B cell (primary cell): ENCODE measurements around the gene CHTF8. TPM values are rescaled to one million over a fixed set of nuclear protein-coding genes. Genes with fewer than 3 reads are reported as not detected.

Experiments used
- ATAC-seq: fragments of 200-7000 bp; cut with Tn5 transposase; one replicate; pipeline ENCODE4 v1.10.0; 2021; ENCODE audit warnings: low read depth, mild to moderate bottlenecking, moderate number of reproducible peaks, moderate library complexity
- CTCF ChIA-PET: fragments of 350-600 bp; sonication (Branson Sonifier 250); formaldehyde crosslinking; loops from one replicate; lab custom pipeline; 2021; ENCODE audit warnings: antibody characterized with exemption, inconsistent platforms; lab: Charles Lee
- POLR2A ChIA-PET: fragments of 350-600 bp; sonication (Branson Sonifier 250); formaldehyde crosslinking; loops from one replicate; lab custom pipeline; 2021; ENCODE audit warnings: antibody characterized with exemption; lab: Charles Lee
- DNase-seq: peaks from one replicate; pipeline ENCODE4 v3.0.0; 2013
- H2AFZ ChIP-seq: 2 replicates; pipeline ENCODE4 v1.6.1; 2012; ENCODE audit warnings: mild to moderate bottlenecking, low read depth, low read length; ENCODE audit not compliant: insufficient read depth, poor library complexity, severe bottlenecking
- H3K27ac ChIP-seq, 2 donors: 1 replicate in 1 of 2; 2 replicates in 1 of 2; pipeline ENCODE4 v1.5.1; 2012 to 2013; ENCODE audit warnings: low read length in 2 of 2, mild to moderate bottlenecking in 2 of 2, moderate library complexity in 1 of 2
- H3K27me3 ChIP-seq, 4 experiments: fragments of 200-600 bp in 1 of 4; sonication (generic) in 1 of 4; replicated peaks in 1 of 4; 1 replicate in 2 of 4; 2 replicates in 2 of 4; pipeline versions ENCODE4 v1.6.1 to v1.7.0; 2013 to 2016; ENCODE audit warnings: low read length in 3 of 4, mild to moderate bottlenecking in 2 of 4, mixed read lengths in 1 of 4, moderate library complexity in 1 of 4; ENCODE audit not compliant: insufficient read depth in 4 of 4, control insufficient read depth in 3 of 4; ENCODE audit errors: control extremely low read depth in 1 of 4
- H3K36me3 ChIP-seq, 2 experiments: replicated peaks in 1 of 2; 1 replicate in 1 of 2; 2 replicates in 1 of 2; pipeline versions ENCODE4 v1.6.1 to v1.7.1; 2013; ENCODE audit warnings: low read length in 1 of 2; ENCODE audit not compliant: insufficient read depth in 2 of 2, control insufficient read depth in 1 of 2; ENCODE audit errors: control extremely low read depth in 1 of 2, extremely low read depth in 1 of 2
- H3K4me1 ChIP-seq, 2 donors: fragments of 200-600 bp in 1 of 2; sonication (generic) in 1 of 2; 1 replicate in 1 of 2; 2 replicates in 1 of 2; pipeline versions ENCODE4 v1.5.1 to v1.6.1; 2013 to 2017; ENCODE audit warnings: low read length in 2 of 2; ENCODE audit not compliant: control insufficient read depth in 2 of 2, insufficient read depth in 2 of 2
- H3K4me2 ChIP-seq: replicated peaks from 2 replicates; pipeline ENCODE3; 2012; ENCODE audit warnings: mild to moderate bottlenecking, low read depth, low read length; ENCODE audit not compliant: poor library complexity, severe bottlenecking
- H3K4me3 ChIP-seq, 5 experiments: fragments of 200-600 bp in 1 of 5; sonication (generic) in 1 of 5; 1 replicate in 3 of 5; 2 replicates in 2 of 5; pipeline versions ENCODE4 v1.5.1 to v1.7.0; 2011 to 2016; ENCODE audit warnings: low read length in 4 of 5, mild to moderate bottlenecking in 4 of 5, low read depth in 2 of 5, control low read depth in 1 of 5, moderate library complexity in 1 of 5; ENCODE audit not compliant: insufficient read depth in 1 of 5; ENCODE audit errors: control extremely low read depth in 1 of 5, extremely low read depth in 1 of 5
- H3K79me2 ChIP-seq: fragments of 200-600 bp; sonication (generic); one replicate; pipeline ENCODE4 v1.6.0; 2016; ENCODE audit warnings: low read length; ENCODE audit not compliant: control insufficient read depth, insufficient read depth
- H3K9ac ChIP-seq: fragments of 200-600 bp; sonication (generic); 2 replicates; pipeline ENCODE4 v1.6.1; 2017; ENCODE audit warnings: mild to moderate bottlenecking, low read length, moderate library complexity
- H3K9me3 ChIP-seq, 3 donors: one replicate each; pipeline versions ENCODE4 v1.6.1 to v1.7.1; 2013; ENCODE audit warnings: low read length in 2 of 3; ENCODE audit not compliant: control insufficient read depth in 2 of 3, insufficient read depth in 1 of 3; ENCODE audit errors: control extremely low read depth in 1 of 3
- H4K20me1 ChIP-seq: 2 replicates; pipeline ENCODE4 v1.6.0; 2012; ENCODE audit warnings: mild to moderate bottlenecking, low read length; ENCODE audit not compliant: insufficient read depth, control insufficient read depth, poor library complexity, severe bottlenecking
- H3K27ac Mint-ChIP-seq: one replicate; pipeline ENCODE4 v1.8.0; 2021; ENCODE audit warnings: mixed read lengths
- H3K27me3 Mint-ChIP-seq: one replicate; pipeline ENCODE4 v1.8.0; 2021; ENCODE audit warnings: mixed read lengths
- H3K4me1 Mint-ChIP-seq: one replicate; pipeline ENCODE4 v1.8.0; 2021; ENCODE audit warnings: mixed read lengths
- H3K4me3 Mint-ChIP-seq: one replicate; pipeline ENCODE4 v1.8.0; 2021; ENCODE audit warnings: mixed read lengths
- H3K9me3 Mint-ChIP-seq: one replicate; pipeline ENCODE4 v1.8.0; 2022; ENCODE audit warnings: mixed read lengths; ENCODE audit not compliant: insufficient read depth
- CTCF ChIP-seq: fragments of 200-600 bp; IDR thresholded peaks from one replicate; pipeline ENCODE4 v1.8.0; 2022; ENCODE audit warnings: antibody characterized with exemption, mild to moderate bottlenecking
- EZH2 ChIP-seq: IDR thresholded peaks from 2 replicates; pipeline ENCODE4 v1.6.1; 2012; ENCODE audit warnings: borderline replicate concordance, low read depth, mild to moderate bottlenecking, moderate library complexity, low read length; ENCODE audit not compliant: insufficient read depth, poor library complexity, severe bottlenecking
- WGBS: methylation state at CpG from one replicate; pipeline ENCODE4 v1.1.5; 2013; ENCODE audit warnings: missing lambda C conversion rate; ENCODE audit not compliant: insufficient coverage; 5-methylcytosine and 5-hydroxymethylcytosine counted together
- intact Hi-C: fragments of 100-400 bp; cut with micrococcal nuclease; formaldehyde crosslinking; loops from one replicate; pipeline ENCODE4 v1.10.0; 2022
- polyA plus RNA-seq: library from polyadenylated mRNA; depleted of rRNA; stranded (reverse); fragments of >200 nt; gene quantifications from 2 replicates; pipeline ENCODE4 v1.2.3, GENCODE V29; 2012
- total RNA-seq, 2 donors: library from RNA; stranded (reverse); fragments of 120-200 nt in 1 of 2; gene quantifications; 1 replicate in 1 of 2; 2 replicates in 1 of 2; pipeline versions ENCODE4 v1.2.3 to v1.2.4, GENCODE V29; 2013 to 2022

The CHTF8 gene
- total and polyA plus RNA-seq, 2 donors (not counting 1 experiment from before 2014, with no cell fraction given): 65.0 to 112 TPM

GRCh38 chr16:69131167-69131838 lies 1.1 kb downstream of the CHTF8 start:
- Histone ChIP-seq H3K79me2 (peaks cover 90% of the 10 kb centered on the region), H2AFZ (peak overlapping the region; percentile 27), H4K20me1 (peaks cover 44% of the 10 kb centered on the region), H3K36me3 (peaks cover 4% of the 10 kb centered on the region in 2 experiments), H3K4me3 (peak overlapping the region; percentile 87 to 96 (median 89)), H3K9me3 (no peaks in the 10 kb centered on the region), H3K27me3 (no peaks in the 10 kb centered on the region), H3K27ac (peak overlapping the region; percentile 66 to 90), H3K4me1 (peaks cover 16 to 19% of the 10 kb centered on the region in 2 donors), H3K4me2 (peak overlapping the region; percentile 95), H3K9ac (peak overlapping the region; percentile 87)
- ATAC-seq (peak; percentile 14), DNase-seq (peak; percentile 65)
- Mint-ChIP-seq H3K4me1 (peaks cover 45% of the 10 kb centered on the region), H3K27me3 (no peaks in the 10 kb centered on the region), H3K4me3 (peak overlapping the region; percentile 95), H3K9me3 (no peaks in the 10 kb centered on the region), H3K27ac (peak overlapping the region; percentile 89)
- CTCF ChIA-PET: interaction anchor here (0.5 to 1.1 kb wide), 2 partner anchors 39 to 846 kb away, joined by 3 to 4 read pairs; no protein-coding TSS in a partner anchor
- TF ChIP-seq CTCF (no peak), EZH2 (no peak)
- intact Hi-C loops: loop anchor here (10.0 kb wide), 1 partner anchor 1467 kb away; the partner anchor contains the start of genes ACD, C16orf86, ENKD1 and PARD6A
- WGBS: 0% methylated on average over 10 of the region's 15 CpGs
- POLR2A ChIA-PET: no interaction called here

GRCh38 chr16:69130461-69130860 lies 1.9 kb downstream of the CHTF8 start:
- Histone ChIP-seq H3K9me3 (no peaks in the 10 kb centered on the region), H3K9ac (no peak overlapping the region), H2AFZ (no peak overlapping the region), H3K27ac (peak overlapping the region in 1 of 2 donors; percentile 62), H3K4me3 (no peak overlapping the region), H3K4me2 (peak overlapping the region; percentile 95), H4K20me1 (peaks cover 47% of the 10 kb centered on the region), H3K27me3 (no peaks in the 10 kb centered on the region), H3K4me1 (peaks cover 16 to 19% of the 10 kb centered on the region in 2 donors), H3K79me2 (peaks cover 89% of the 10 kb centered on the region), H3K36me3 (peaks cover 4 to 6% of the 10 kb centered on the region in 2 experiments)
- CTCF ChIA-PET: interaction anchor here (0.6 to 1.6 kb wide), 4 partner anchors 17 to 1009 kb away, joined by 3 to 6 read pairs (median 4); no protein-coding TSS in a partner anchor
- Mint-ChIP-seq H3K27ac (no peak overlapping the region), H3K4me1 (peaks cover 49% of the 10 kb centered on the region), H3K27me3 (no peaks in the 10 kb centered on the region), H3K4me3 (peak overlapping the region; percentile 95), H3K9me3 (no peaks in the 10 kb centered on the region)
- WGBS: 80% methylated on average over 1 of the region's 6 CpGs
- no peak for DNase-seq
- no peak for ATAC-seq
- intact Hi-C loops: loop anchor here (10.0 kb wide), 1 partner anchor 1466 kb away; the partner anchor contains the start of genes ACD, C16orf86, ENKD1 and PARD6A
- TF ChIP-seq CTCF: no peak
- TF ChIP-seq EZH2: no peak
- POLR2A ChIA-PET: interaction anchor here (0.7 kb wide), 1 partner anchor 339 kb away, joined by 3 read pairs; no protein-coding TSS in a partner anchor
